Esophagus squamous epithelium (tissue), 5 donors: ENCODE measurements around the gene ABLIM2. TPM values are rescaled to one million over a fixed set of nuclear protein-coding genes. Genes with fewer than 3 reads are reported as not detected.

ENCODE experiments used
- DNase-seq: peaks from one replicate; lab custom pipeline; 2025; lab: John Stamatoyannopoulos, UW
- H3K27ac ChIP-seq, 4 donors: fragments of 200-600 bp; sonication (generic); one replicate each; pipeline ENCODE4 v1.5.1; 2016 to 2019; ENCODE audit warnings: mild to moderate bottlenecking in 1 of 4
- H3K27me3 ChIP-seq, 4 donors: fragments of 200-600 bp; sonication (generic); 1 replicate in 3 of 4; 2 replicates in 1 of 4; pipeline versions ENCODE4 v1.5.1 to v1.6.0; 2017 to 2021; ENCODE audit warnings: antibody characterized with exemption in 1 of 4
- H3K36me3 ChIP-seq, 3 donors: fragments of 200-600 bp; sonication (generic); one replicate each; pipeline ENCODE4 v1.5.1; 2016 to 2019
- H3K4me1 ChIP-seq, 3 donors: fragments of 200-600 bp; sonication (generic); one replicate each; pipeline ENCODE4 v1.5.1; 2017 to 2019
- H3K4me3 ChIP-seq, 4 donors: fragments of 200-600 bp; sonication (generic); 1 replicate in 3 of 4; 2 replicates in 1 of 4; pipeline ENCODE4 v1.5.1; 2016 to 2019; ENCODE audit warnings: mild to moderate bottlenecking in 2 of 4, moderate library complexity in 1 of 4
- H3K9me3 ChIP-seq, 3 donors: fragments of 200-600 bp; sonication (generic); one replicate each; pipeline ENCODE4 v1.5.1; 2016 to 2019
- POLR2A ChIP-seq, 4 donors: fragments of 450-650 bp; IDR thresholded peaks; one replicate each; pipeline ENCODE4 v1.6.1; 2017; ENCODE audit warnings: antibody characterized with exemption in 4 of 4, mild to moderate bottlenecking in 4 of 4, moderate library complexity in 3 of 4
- WGBS, 2 donors: methylation state at CpG; one replicate each; pipeline ENCODE4 v1.1.5; 2018; 5-methylcytosine and 5-hydroxymethylcytosine counted together
- intact Hi-C: fragments of 100-400 bp; cut with DNase I; formaldehyde crosslinking; loops from one replicate; pipeline ENCODE4 v1.15.0; 2022
- total RNA-seq, 4 donors: library from RNA; depleted of rRNA; stranded (reverse); fragments of >200 nt; gene quantifications; one replicate each; pipeline ENCODE4 v1.1.0, GENCODE V29; 2016
- TF ChIP-seq, protein P1 (sequence below), 6 experiments: fragments of 450-650 bp in 4 of 6; fragments of 200-600 bp in 2 of 6; sonication (generic) in 2 of 6; IDR thresholded peaks; one replicate each; pipeline ENCODE4 v1.5.1; 2016 to 2019; ENCODE audit warnings: antibody characterized with exemption in 6 of 6, mild to moderate bottlenecking in 4 of 6, moderate library complexity in 4 of 6
- donor health status: DM: yes; HTN: yes; CAD: no.

ABLIM2 gene
- total RNA-seq, 4 donors from 2014 or later = 13.5 to 26.7 (median 15.7) TPM

DNA sequence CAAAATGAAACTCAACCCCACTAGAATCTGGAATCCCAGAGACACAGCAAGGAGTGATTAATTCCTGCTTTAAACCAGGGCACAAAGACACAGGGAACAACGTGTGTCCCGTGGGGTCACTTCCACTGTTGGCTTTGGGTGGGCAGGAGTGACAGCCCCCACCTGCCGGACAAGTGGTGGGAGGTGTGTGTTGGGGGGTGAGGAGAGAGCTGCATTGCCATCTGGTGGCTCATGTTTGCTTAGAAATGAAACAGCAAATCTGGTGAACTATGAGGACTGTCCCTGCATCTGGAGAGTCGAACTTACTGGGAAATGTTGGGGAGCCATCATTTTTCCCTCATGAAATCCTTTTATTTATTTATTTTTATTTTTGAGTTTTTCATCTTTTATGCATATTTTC lies 143.1 kb downstream of the ABLIM2 start:
- 26 to 44% methylated on average over 3 of the region's 4 CpGs for WGBS, 2 donors
- Histone ChIP-seq H3K4me3 (no peak overlapping the region), H3K4me1 (peaks cover 0 to 20% (median 5%) of the 10 kb centered on the region in 3 donors), H3K27ac (no peak overlapping the region), H3K36me3 (no peaks in the 10 kb centered on the region), H3K27me3 (no peaks in the 10 kb centered on the region), H3K9me3 (no peaks in the 10 kb centered on the region)
- intact Hi-C loops = no loop called here
- TF ChIP-seq, protein P1, sequence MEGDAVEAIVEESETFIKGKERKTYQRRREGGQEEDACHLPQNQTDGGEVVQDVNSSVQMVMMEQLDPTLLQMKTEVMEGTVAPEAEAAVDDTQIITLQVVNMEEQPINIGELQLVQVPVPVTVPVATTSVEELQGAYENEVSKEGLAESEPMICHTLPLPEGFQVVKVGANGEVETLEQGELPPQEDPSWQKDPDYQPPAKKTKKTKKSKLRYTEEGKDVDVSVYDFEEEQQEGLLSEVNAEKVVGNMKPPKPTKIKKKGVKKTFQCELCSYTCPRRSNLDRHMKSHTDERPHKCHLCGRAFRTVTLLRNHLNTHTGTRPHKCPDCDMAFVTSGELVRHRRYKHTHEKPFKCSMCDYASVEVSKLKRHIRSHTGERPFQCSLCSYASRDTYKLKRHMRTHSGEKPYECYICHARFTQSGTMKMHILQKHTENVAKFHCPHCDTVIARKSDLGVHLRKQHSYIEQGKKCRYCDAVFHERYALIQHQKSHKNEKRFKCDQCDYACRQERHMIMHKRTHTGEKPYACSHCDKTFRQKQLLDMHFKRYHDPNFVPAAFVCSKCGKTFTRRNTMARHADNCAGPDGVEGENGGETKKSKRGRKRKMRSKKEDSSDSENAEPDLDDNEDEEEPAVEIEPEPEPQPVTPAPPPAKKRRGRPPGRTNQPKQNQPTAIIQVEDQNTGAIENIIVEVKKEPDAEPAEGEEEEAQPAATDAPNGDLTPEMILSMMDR (IDR thresholded peaks at IDR 0.05) = peak in 2 of 6 experiments; percentile 5 to 26
- no peak for TF ChIP-seq POLR2A (IDR thresholded peaks at IDR 0.05)
- no peak for DNase-seq

DNA sequence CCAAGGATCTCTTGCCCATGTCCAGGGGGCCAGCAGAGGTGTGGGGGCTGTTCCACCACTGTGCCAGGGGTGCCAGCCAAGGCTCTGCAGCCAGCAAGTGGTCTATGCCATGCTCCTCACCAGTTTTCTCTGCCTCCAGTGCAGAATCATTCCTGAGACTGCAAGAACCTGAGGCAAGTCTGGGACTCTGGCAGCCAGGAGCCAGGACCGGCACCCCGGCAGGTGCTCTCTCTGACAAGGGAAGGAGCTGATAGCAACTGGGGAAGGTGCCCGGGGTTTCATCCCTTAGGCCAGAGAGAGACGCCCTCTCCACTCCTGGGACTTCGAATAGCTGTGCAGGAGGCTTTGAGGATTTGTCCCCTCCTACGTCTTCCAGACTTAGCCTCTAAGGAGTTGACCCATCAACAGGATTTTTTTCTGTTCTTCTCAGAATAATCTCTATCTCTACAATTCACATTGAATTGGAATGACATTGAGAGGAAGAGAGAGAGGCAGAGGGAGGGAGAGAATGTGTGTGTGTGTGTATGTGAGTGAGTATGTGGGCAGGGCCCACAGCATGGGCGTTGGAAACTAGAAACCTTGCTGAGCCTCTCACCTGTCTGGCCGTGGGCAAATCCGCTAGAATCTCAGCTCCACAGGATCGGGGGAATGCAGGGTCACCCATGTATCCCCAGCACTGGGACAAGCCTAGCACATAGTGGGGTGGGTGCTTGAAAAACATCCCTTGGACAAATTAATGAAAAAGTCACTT lies 144.5 kb downstream of the ABLIM2 start:
- 70 to 87% methylated on average over 4 to 8 of the region's 10 CpGs for WGBS, 2 donors
- no peaks in the 10 kb centered on the region for H3K36me3 ChIP-seq
- no peaks in the 10 kb centered on the region for H3K27me3 ChIP-seq
- intact Hi-C loops = no loop called here
- DNase-seq = no peak
- H3K9me3 ChIP-seq = no peaks in the 10 kb centered on the region
- TF ChIP-seq, protein P1 (IDR thresholded peaks at IDR 0.05) = no peak
- TF ChIP-seq POLR2A (IDR thresholded peaks at IDR 0.05) = no peak
- no peak overlapping the region for H3K4me3 ChIP-seq
- no peak overlapping the region for H3K27ac ChIP-seq
- peaks cover 0 to 10% (median 0%) of the 10 kb centered on the region in 3 donors for H3K4me1 ChIP-seq

DNA sequence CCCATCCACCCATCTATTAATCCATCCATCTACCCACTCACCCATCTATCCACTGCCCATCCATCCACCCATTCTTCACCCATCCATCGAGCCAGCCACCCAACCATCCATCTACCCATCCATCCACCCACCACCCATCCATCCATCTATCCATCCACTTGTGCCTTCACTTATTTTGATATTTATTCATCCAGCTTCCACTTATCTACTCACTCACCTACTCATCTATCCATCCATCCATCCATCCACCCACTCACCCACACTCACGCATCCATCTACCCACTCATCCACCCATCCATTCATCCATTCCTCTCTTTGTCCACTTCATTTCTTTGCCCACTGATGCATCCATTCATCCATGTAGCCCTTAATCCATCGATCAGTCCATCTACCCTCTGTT lies 146.1 kb downstream of the ABLIM2 start:
- Histone ChIP-seq H3K27ac (no peak overlapping the region), H3K9me3 (no peaks in the 10 kb centered on the region), H3K4me3 (no peak overlapping the region), H3K36me3 (peaks cover 0 to 15% (median 0%) of the 10 kb centered on the region in 3 donors), H3K4me1 (peaks cover 0 to 10% (median 0%) of the 10 kb centered on the region in 3 donors), H3K27me3 (no peaks in the 10 kb centered on the region)
- WGBS, 2 donors = 85 to 89% methylated on average over 3 of the region's 3 CpGs
- intact Hi-C loops = no loop called here
- no peak for DNase-seq
- TF ChIP-seq, protein P1 (IDR thresholded peaks at IDR 0.05) = no peak

DNA sequence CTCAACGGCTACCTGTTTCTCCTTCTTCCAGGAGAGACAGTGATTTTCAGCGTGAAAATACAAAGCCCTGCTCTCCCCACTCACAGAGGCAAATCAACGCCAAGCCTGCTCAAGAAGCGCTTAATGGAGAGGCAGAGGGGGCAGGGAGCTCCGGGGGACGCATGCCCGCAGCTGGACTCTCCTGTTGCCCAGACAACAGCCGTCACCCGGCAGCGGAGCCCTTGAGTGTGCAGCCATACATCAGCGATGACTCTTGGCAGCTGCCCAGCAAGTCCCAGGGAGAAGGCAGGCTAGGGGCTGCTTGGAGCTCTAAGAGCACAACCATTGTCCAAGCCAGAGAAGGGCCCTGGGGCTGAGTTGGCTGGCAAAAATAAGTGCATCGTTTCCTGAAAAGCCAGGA lies 148.0 kb downstream of the ABLIM2 start:
- no peak overlapping the region for H3K4me3 ChIP-seq
- H3K9me3 ChIP-seq = no peaks in the 10 kb centered on the region
- TF ChIP-seq, protein P1 (IDR thresholded peaks at IDR 0.05) = no peak
- no peak for TF ChIP-seq POLR2A (IDR thresholded peaks at IDR 0.05)
- no peaks in the 10 kb centered on the region for H3K27me3 ChIP-seq
- WGBS, 2 donors = 49 to 50% methylated on average over 2 to 7 of the region's 12 CpGs
- peaks cover 0 to 33% (median 0%) of the 10 kb centered on the region in 3 donors for H3K36me3 ChIP-seq
- H3K4me1 ChIP-seq = peaks cover 0 to 10% (median 0%) of the 10 kb centered on the region in 3 donors
- H3K27ac ChIP-seq = no peak overlapping the region
- no peak for DNase-seq
- intact Hi-C loops = no loop called here

DNA sequence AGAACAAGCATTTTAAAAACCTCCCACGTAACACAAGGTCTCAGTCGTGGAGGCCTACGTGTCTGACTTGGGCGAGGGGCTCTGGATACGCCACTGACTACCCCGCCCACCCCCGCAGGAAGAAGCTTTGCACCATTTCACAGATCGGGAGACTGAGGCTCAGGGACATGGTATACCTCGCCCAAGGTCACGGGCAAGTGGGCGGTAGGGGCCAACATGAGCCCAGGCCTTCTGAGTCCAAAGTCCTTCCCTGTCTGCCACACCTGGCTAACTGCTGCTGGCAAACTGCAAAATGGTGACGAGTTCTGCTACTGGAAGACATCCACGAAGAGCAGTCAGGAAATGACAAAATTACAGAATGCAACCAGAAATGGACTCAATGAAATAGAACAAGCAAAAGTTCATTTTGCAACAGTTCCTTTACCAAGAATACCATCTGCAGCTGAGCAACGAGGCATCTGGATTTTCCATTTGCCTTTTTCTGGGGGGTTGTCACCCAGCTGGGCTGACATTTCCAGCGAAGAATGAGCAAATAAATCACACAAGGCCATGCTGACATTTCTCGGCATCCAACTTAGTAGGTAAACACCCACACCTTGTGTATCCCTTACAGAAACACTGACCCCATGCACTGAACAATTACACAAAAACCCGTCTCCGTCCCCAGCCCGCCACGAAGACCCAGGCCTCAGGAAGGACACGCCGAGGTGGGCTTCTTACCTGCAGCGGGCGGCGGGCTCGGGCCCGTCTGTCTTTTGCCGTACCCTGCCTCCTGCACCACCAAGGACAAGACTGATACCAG lies 148.7 kb downstream of the ABLIM2 start:
- WGBS, 2 donors = 90 to 92% methylated on average over 18 to 25 of the region's 28 CpGs
- Histone ChIP-seq H3K9me3 (no peaks in the 10 kb centered on the region), H3K4me3 (no peak overlapping the region), H3K27me3 (no peaks in the 10 kb centered on the region), H3K4me1 (peaks cover 0 to 10% (median 0%) of the 10 kb centered on the region in 3 donors), H3K36me3 (peaks cover 0 to 40% (median 0%) of the 10 kb centered on the region in 3 donors), H3K27ac (no peak overlapping the region)
- no peak for TF ChIP-seq POLR2A (IDR thresholded peaks at IDR 0.05)
- TF ChIP-seq, protein P1 (IDR thresholded peaks at IDR 0.05) = no peak
- intact Hi-C loops = no loop called here
- no peak for DNase-seq
